Hematopoietic multipotent progenitor cell treated with erythropoietin and hydrocortisone succinate and interleukin-3 and kit ligand, for 8 days (in vitro differentiated cells): ENCODE measurements around the gene FXR2.

Experiments
- DNase-seq: peaks from one replicate; pipeline ENCODE4 v3.0.0-alpha.2; 2015

FXR2 gene

GRCh38 chr17:7569571-7569970 lies 45.1 kb downstream of the FXR2 start:
- DNase-seq: no peak

GRCh38 chr17:7563115-7563869 lies 51.4 kb downstream of the FXR2 start:
- DNase-seq: no peak

GRCh38 chr17:7562208-7562605 lies 52.5 kb downstream of the FXR2 start:
- DNase-seq: no peak

- DNase-seq: peak; percentile 88
Measured at GRCh38 chr17:7561589-7562207, 53.0 kb downstream of the FXR2 start, which contains the start of gene SENP3. TSS of gene SENP3 (plus strand) at chr17:7561919. CDS start at chr17:7563077, 1,158 bp downstream.

GRCh38 chr17:7561028-7561575 lies 53.6 kb downstream of the FXR2 start:
- DNase-seq: peak; percentile 86

GRCh38 chr17:7560172-7561027 lies 54.3 kb downstream of the FXR2 start:
- DNase-seq: peak; percentile 78

GRCh38 chr17:7559320-7560171 lies 55.2 kb downstream of the FXR2 start:
- no peak for DNase-seq

GRCh38 chr17:7558544-7559319 lies 56.0 kb downstream of the FXR2 start, which contains the start of gene TNFSF13:
TSS of gene TNFSF13 (plus strand) at chr17:7558750. CDS start at chr17:7559040, 290 bp downstream.
- DNase-seq: peak; percentile 56

GRCh38 chr17:7557775-7558543 lies 56.7 kb downstream of the FXR2 start:
- peak; percentile 78 for DNase-seq

GRCh38 chr17:7557147-7557764 lies 57.4 kb downstream of the FXR2 start:
- DNase-seq: no peak

GRCh38 chr17:7556627-7557026 lies 58.1 kb downstream of the FXR2 start:
- no peak for DNase-seq

GRCh38 chr17:7555320-7555948 lies 59.3 kb downstream of the FXR2 start:
- no peak for DNase-seq

- DNase-seq: peak; percentile 85
Measured at GRCh38 chr17:7553356-7553755, 61.3 kb downstream of the FXR2 start.

- no peak for DNase-seq
Measured at GRCh38 chr17:7552621-7553051, 62.1 kb downstream of the FXR2 start.

- DNase-seq: no peak
Measured at GRCh38 chr17:7551396-7551795, 63.3 kb downstream of the FXR2 start.

- DNase-seq: no peak
Measured at GRCh38 chr17:7550344-7550743, 64.4 kb downstream of the FXR2 start.

- no peak for DNase-seq
Measured at GRCh38 chr17:7549401-7550055, 65.2 kb downstream of the FXR2 start.

GRCh38 chr17:7548585-7549400 lies 65.9 kb downstream of the FXR2 start, which contains the start of gene TNFSF12:
TSS of gene TNFSF12 (plus strand) at chr17:7549058. CDS start at chr17:7549154, 96 bp downstream.
- peak; percentile 28 for DNase-seq
